GM08714 (cell line): Measurements from ENCODE around the gene PREPL.

ENCODE experiments used
- H3K4me3 ChIP-seq: fragments of 200-500 bp; sonication (Bioruptor generic); 2 replicates; pipeline ENCODE4 v1.5.1; 2014; ENCODE audit warnings: mild to moderate bottlenecking, low read length, inconsistent platforms
- ZNF274 ChIP-seq: IDR thresholded peaks from 2 replicates; pipeline ENCODE4 v1.6.1; 2012; ENCODE audit warnings: mild to moderate bottlenecking, low read depth, low read length

PREPL gene

DNA sequence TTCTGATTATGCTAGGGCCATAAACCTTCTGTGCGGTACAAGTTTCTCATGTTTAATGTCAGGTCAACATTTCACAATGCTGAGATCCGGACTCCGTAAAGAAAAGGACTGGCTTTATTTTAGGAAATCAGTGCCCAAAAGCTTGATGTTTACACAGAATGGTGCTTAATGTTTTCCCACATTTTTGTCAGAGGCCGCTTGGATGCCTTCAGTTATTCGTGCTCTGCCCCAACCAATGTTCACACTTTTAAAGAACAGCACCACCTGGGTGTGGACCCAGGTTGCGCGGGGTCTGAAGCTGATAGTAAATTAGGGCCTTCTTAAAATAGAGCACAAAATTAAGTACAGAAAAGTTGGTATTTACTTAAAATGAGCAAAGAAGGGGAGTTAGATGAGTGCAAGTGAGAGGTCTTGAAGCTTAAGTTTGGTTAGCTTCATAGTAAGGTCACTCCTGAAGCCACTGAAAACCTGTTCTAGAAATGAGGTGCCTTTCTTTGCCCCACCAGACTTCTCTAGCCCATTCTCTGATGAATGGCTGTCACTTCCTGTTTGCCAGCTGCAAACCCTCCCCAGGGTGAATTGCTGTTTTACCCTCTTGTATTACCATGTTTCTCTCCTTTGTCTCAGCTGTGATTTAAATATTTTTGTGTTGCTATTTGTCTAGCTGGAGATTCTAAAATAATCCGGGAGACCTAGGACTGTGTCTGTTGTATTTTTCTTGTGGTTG lies 65.5 kb downstream of the PREPL start:
- TF ChIP-seq ZNF274, result no peak
- no peak overlapping the region for H3K4me3 ChIP-seq

DNA sequence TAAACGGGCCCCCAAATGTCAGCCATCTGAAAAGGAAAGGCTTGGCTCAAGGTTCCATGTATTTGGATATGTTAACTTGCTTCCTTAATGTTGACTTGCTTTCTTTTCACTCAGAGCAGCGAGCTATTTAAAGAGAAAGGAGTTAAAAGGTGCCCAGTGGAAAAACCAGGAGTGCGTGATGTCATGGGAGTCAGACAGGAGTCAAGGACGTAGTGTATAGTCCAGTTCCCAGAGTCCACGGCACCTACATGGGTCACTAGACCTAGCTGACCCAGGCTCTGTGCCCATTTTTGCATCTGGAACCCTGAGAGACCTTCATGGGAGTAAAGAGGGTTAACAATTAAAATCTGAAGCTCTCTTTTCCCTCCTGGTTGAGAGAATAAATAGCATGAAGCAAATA lies 66.2 kb downstream of the PREPL start:
- H3K4me3 ChIP-seq, result no peak overlapping the region
- no peak for TF ChIP-seq ZNF274

DNA sequence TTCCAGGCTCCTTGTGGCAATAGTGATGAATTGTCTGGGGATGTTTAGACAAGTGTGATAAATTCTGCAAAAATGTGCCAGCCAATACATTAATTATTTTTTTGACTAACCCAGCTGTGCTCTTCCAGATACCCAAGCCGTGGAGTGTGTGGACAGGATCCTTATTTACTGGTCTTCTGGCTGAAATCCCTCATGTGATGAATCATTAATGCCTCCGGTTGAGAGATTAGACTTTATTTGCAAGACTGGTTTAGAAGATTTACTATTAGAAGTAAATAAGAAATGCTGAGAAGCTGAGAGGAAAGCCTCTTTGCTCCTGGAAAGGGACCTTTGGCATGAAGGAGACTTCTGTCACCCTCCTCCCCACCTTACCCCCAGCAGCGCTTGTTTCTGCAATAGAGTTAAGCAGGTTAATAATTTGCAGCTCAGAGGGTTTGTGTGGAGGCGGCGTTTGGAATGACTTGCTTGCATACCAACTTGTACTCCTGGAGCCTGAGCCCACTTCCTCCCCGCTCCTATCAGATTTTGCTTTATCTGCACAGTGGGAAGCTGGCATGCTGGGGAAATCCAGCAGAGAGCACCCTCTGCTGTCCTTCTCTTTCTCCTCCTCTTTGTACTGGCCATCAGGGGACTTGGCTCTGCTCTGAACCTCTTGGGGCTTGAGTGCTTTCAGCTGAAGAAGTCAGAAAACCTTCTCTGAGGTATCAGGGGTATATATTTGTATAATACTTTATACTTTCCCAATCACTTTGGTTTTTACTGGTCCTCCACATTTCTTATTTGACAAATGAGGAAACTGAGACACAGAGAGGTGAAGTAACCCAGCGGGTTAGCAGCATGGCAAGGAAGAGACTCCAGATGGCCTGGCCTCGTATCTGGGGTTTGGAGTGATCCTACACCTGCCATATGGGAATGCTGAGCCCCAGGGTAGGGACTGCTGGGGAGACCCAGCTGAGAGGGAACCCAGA lies 69.7 kb downstream of the PREPL start:
- H3K4me3 ChIP-seq, result no peak overlapping the region
- TF ChIP-seq ZNF274, result no peak

DNA sequence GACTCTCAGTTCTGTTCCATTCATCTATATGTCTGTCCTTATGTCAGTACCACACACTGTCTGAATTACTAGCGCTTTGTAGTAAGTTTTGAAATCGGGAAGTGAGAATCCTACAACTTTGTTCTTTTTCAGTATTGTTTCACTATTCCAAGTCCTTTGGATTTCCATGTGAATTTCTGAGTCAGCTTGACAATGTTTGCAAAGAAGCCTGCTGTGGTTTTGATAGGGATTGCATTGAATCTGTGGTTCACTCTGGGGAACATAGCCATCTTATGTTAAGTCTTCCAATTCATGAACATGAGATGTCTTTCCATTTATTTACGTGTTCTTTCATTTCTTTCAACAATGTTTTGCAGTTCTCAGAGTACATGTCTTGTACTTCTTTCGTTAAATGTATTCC lies 71.0 kb downstream of the PREPL start:
- no peak overlapping the region for H3K4me3 ChIP-seq
- TF ChIP-seq ZNF274, result no peak

DNA sequence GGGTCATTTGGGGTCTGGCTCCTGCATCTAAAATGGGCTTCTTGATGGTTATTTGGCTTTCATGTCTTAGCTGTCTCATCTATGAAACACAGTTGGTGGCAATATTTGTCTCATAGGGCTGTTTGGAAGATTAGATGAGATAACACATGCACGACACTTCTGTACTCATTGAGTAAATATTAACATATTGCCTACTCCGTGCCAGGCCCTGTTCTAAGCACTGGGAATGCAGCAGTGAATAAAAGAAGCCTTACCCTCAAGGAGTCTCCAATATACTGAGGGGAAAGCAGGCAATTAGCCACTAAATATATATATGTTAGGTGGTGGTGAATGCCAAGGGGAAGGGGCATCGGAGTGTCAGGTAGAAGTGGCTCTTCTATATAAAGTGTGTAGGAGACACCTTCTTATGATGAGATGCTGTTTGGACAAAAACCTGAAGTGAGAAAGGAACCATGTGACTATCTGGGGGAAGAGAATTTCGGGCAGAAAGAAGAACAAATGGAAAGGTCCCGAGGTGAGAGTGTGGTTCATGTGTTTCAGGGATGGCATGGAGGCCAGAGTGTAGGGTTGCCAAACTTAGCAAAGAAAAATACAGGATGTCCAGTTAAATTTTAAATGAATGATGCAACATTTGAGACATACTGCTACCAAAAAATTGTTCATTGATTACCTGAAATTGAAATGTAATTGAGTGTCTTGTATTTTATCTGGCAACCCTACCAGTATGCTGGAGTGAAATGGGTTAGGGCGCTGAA lies 74.2 kb downstream of the PREPL start:
- no peak overlapping the region for H3K4me3 ChIP-seq

DNA sequence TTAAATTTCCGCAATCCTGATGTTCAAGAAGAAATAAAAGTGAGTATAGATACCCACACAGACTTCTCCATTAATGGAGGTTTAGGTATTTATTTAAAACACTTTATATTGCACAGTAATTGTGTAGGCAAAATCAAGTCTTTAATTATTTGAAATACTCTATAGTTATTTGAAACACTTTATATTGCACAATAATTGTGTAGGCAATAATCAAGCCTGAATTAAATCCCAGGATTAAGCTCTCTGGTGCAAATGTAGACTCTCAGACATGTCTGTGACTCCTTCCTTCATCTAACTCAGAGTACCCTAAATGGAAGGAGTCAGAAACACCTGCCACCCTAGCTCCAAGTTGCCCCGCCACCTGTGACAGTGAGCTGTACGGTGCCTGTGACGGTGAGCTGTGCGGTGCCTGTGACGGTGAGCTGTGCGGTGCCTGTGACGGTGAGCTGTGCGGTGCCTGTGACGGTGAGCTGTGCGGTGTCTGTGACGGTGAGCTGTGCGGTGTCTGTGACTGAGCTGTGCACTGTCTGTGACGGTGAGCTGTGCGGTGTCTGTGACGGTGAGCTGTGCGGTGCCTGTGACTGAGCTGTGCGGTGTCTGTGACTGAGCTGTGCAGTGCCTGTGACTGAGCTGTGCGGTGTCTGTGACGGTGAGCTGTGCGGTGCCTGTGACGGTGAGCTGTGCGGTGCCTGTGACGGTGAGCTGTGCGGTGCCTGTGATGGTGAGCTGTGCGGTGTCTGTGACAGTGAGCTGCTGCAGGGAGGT lies 75.0 kb downstream of the PREPL start:
- no peak overlapping the region for H3K4me3 ChIP-seq
- no peak for TF ChIP-seq ZNF274

More for the DNA sequence above, 74.2 kb downstream of the PREPL start:
- TF ChIP-seq ZNF274, result no peak

DNA sequence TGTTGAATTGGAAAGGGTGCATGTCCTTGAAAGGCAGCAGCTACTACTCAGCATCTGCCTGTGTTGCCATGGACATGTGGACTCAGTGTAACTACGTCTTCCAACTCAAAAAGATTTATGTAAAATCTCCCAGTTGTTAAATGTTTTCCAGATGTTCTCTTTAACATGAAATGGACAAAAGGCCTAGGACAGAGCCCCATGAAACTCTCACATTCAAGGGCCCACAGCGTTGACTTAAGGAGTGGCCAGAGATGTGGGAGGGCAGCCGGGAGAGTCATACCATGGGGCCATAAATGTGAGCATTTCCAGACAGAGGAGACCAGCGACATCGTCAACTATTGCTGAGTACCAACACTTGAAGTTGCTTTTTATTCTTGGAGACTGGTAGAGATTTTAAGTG lies 76.1 kb downstream of the PREPL start:
- no peak overlapping the region for H3K4me3 ChIP-seq
- no peak for TF ChIP-seq ZNF274

DNA sequence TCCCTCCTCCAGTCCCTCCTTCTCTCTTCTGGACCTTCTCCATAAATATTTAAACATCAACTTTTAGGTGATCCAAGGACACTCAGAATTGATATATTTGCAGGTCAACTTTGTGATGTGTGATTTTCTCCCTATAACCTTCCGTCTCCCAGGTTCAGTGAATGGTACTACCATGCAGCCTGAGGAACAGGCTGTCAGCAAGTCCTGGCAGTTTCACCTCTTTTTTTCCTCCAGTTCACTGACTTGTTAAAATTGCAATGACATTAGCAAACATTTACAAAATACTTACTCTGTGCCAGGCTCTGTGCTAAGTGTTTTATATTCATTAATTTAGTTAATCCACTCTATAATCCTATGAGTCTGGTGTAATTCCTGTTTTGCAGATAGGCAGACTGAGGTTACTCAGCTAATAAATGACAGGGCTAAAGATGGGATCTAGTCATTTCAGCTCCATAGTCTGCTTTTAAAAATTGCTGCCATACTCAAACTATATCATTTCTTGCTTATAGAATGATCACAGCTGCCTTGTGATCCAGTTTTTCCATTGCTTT lies 78.1 kb downstream of the PREPL start:
- TF ChIP-seq ZNF274, result no peak
- H3K4me3 ChIP-seq, result no peak overlapping the region

DNA sequence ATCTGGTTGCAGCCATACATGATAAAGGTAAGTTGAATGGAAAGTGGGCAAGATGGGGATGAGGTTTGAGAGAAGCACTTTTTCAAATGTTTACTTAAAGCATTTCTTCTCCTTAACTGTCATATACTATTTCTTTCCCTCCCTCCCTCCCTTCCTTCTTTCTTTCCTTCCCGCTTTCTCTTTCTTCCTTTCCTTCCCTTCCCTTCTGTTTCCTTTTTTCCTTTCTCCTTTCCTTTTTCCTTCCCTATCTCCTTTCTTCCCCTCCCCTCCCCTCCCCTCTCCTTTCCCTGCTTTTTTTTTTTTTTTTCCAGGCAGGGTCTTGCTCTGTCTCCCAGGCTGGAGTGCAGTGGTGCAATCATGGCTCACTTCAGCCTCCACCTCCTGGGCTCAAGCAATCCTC lies 80.4 kb downstream of the PREPL start:
- no peak for TF ChIP-seq ZNF274
- H3K4me3 ChIP-seq, result no peak overlapping the region

DNA sequence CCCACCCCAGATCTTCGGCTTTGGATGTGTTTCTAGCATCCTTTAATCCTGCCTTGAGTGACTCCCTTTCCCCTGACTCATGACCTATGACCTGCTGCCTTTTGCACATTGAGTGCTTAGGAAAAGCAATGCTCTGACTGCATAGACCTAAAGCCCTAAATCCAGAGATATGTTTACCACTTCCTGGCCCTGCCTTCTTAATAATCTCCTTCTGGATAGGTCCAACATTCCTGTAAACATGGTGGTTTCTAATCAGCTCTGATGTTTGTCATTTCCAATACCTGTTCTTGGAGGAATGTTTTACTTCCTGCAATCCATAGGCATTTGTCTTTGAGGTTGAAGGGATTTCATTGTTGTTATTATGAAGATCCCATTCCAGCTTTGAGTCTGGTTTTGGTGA lies 83.8 kb downstream of the PREPL start:
- no peak overlapping the region for H3K4me3 ChIP-seq
- no peak for TF ChIP-seq ZNF274

DNA sequence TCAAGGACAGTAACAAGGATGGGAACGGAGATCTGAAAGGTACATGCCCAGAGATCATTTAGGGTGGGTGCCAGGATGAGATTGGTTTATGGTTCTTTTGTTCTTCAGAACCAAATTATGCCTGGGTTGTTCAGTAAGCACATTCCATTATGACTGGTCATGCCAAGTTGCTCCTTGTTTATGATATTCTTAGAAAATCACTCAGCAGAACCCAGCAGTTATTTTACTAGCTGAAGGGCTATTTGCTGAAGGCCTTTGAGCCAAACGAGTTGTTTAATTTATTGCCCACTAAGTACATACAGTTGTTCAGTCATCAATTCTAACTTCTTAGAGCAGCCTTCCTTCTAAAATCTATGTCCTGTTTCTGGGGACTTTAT lies 85.4 kb downstream of the PREPL start:
- no peak overlapping the region for H3K4me3 ChIP-seq
- no peak for TF ChIP-seq ZNF274

DNA sequence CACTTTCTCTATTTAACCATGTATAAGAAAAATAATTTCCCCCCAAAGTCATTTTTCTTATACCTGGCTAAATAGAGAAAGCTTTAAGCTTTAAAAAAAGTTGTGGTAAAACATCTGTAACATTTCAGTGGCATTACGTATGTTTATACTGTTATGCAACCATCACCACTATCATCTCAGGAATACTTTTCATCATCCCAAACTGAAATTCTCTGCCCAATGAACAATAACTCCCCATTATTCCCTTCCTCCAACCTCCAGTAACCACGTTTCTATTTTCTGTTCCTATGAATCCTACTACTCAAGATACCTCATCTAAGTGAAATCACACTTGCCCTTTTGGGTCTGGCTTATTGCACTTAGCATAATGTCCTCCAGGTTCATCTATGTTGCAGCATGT lies 87.7 kb downstream of the PREPL start:
- TF ChIP-seq ZNF274, result no peak
- no peak overlapping the region for H3K4me3 ChIP-seq

DNA sequence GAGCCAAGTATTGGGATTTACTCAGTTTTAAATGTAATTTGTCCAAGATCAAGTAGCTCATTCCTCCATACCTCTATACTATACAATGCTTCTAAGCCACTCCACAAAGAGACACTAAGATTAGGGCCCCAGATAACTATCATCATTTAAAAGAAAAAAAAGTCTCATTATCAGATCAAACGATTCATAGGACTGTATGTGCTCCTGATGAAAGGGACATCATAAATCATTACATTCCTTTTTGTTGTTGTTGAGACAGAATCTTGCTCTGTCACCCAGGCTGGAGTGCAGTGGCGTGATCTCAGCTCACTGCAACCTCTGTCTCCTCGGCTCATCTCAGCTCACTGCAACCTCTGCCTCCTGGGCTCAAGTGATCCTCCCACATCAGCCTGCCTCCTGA lies 88.2 kb downstream of the PREPL start:
- no peak overlapping the region for H3K4me3 ChIP-seq
- TF ChIP-seq ZNF274, result no peak
